ENCODE data around the gene CLEC16A.

Gene CLEC16A

GRCh38 chr16:11163761-11164261 lies 219.4 kb downstream of the CLEC16A start:
- TF ChIP-seq SPI1 (IDR thresholded peaks at IDR 0.05; ENCODE audit: borderline replicate concordance, low read depth): no peak
- TF ChIP-seq, protein P1, sequence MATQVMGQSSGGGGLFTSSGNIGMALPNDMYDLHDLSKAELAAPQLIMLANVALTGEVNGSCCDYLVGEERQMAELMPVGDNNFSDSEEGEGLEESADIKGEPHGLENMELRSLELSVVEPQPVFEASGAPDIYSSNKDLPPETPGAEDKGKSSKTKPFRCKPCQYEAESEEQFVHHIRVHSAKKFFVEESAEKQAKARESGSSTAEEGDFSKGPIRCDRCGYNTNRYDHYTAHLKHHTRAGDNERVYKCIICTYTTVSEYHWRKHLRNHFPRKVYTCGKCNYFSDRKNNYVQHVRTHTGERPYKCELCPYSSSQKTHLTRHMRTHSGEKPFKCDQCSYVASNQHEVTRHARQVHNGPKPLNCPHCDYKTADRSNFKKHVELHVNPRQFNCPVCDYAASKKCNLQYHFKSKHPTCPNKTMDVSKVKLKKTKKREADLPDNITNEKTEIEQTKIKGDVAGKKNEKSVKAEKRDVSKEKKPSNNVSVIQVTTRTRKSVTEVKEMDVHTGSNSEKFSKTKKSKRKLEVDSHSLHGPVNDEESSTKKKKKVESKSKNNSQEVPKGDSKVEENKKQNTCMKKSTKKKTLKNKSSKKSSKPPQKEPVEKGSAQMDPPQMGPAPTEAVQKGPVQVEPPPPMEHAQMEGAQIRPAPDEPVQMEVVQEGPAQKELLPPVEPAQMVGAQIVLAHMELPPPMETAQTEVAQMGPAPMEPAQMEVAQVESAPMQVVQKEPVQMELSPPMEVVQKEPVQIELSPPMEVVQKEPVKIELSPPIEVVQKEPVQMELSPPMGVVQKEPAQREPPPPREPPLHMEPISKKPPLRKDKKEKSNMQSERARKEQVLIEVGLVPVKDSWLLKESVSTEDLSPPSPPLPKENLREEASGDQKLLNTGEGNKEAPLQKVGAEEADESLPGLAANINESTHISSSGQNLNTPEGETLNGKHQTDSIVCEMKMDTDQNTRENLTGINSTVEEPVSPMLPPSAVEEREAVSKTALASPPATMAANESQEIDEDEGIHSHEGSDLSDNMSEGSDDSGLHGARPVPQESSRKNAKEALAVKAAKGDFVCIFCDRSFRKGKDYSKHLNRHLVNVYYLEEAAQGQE (IDR thresholded peaks at IDR 0.05; ENCODE audit: insufficient replicate concordance, low read depth): no peak
- TF ChIP-seq GABPA (IDR thresholded peaks at IDR 0.05; ENCODE audit: low read depth): no peak
- TF ChIP-seq CTCF (IDR thresholded peaks at IDR 0.05; ENCODE audit: insufficient read depth, low read length): no peak
- TF ChIP-seq POLR2AphosphoS5 (IDR thresholded peaks at IDR 0.05; ENCODE audit: low read depth): no peak

GRCh38 chr16:11164482-11165270 lies 220.3 kb downstream of the CLEC16A start:
- Histone ChIP-seq H3K27me3 (ENCODE audit: insufficient read depth, poor library complexity, severe bottlenecking) (no peaks in the 10 kb centered on the region), H3K4me3 (replicated peaks; ENCODE audit: insufficient read depth, low read length) (no peak overlapping the region), H3K27ac (replicated peaks) (no peak overlapping the region)
- no peak for DNase-seq (ENCODE audit: low read depth in 1 of 2, low spot score in 1 of 2)
- TF ChIP-seq GABPA (IDR thresholded peaks at IDR 0.05; ENCODE audit: low read depth) (no peak), SPI1 (IDR thresholded peaks at IDR 0.05; ENCODE audit: borderline replicate concordance, low read depth) (no peak), CTCF (IDR thresholded peaks at IDR 0.05; ENCODE audit: insufficient read depth, low read length) (no peak), POLR2AphosphoS5 (IDR thresholded peaks at IDR 0.05; ENCODE audit: low read depth) (no peak)
- TF ChIP-seq, protein P1 (IDR thresholded peaks at IDR 0.05; ENCODE audit: insufficient replicate concordance, low read depth): no peak

More at GRCh38 chr16:11163761-11164261, 219.4 kb downstream of the CLEC16A start:
- H3K27me3 ChIP-seq (ENCODE audit: insufficient read depth, poor library complexity, severe bottlenecking): no peaks in the 10 kb centered on the region
- no peak overlapping the region for H3K4me3 ChIP-seq (replicated peaks; ENCODE audit: insufficient read depth, low read length)
- H3K27ac ChIP-seq (replicated peaks): no peak overlapping the region
- no peak for DNase-seq (ENCODE audit: low read depth in 1 of 2, low spot score in 1 of 2)

GRCh38 chr16:11165349-11165748 lies 221.0 kb downstream of the CLEC16A start:
- no peak for DNase-seq (ENCODE audit: low read depth in 1 of 2, low spot score in 1 of 2)
- TF ChIP-seq SPI1 (IDR thresholded peaks at IDR 0.05; ENCODE audit: borderline replicate concordance, low read depth) (no peak), GABPA (IDR thresholded peaks at IDR 0.05; ENCODE audit: low read depth) (no peak), POLR2AphosphoS5 (IDR thresholded peaks at IDR 0.05; ENCODE audit: low read depth) (no peak), CTCF (IDR thresholded peaks at IDR 0.05; ENCODE audit: insufficient read depth, low read length) (no peak)
- TF ChIP-seq, protein P1 (IDR thresholded peaks at IDR 0.05; ENCODE audit: insufficient replicate concordance, low read depth): no peak
- no peak overlapping the region for H3K27ac ChIP-seq (replicated peaks)

More at GRCh38 chr16:11165349-11165748, 221.0 kb downstream of the CLEC16A start:
- Histone ChIP-seq H3K4me3 (replicated peaks; ENCODE audit: insufficient read depth, low read length) (no peak overlapping the region), H3K27me3 (ENCODE audit: insufficient read depth, poor library complexity, severe bottlenecking) (no peaks in the 10 kb centered on the region)

Measured in HL-60 (cell line).